Neural cell (in vitro differentiated cells): ENCODE measurements around the gene CDH4.

Source experiments
- CTCF ChIP-seq: fragments of 450-650 bp; IDR thresholded peaks from 2 replicates; pipeline ENCODE4 v1.5.1; 2014; ENCODE audit warnings: antibody characterized with exemption, mild to moderate bottlenecking, moderate library complexity; ENCODE audit not compliant: poor library complexity, severe bottlenecking
- EP300 ChIP-seq: fragments of 450-650 bp; conservative IDR thresholded peaks from 2 replicates; pipeline ENCODE4 v1.6.1; 2014; ENCODE audit warnings: antibody characterized with exemption, mild to moderate bottlenecking, moderate library complexity; ENCODE audit not compliant: poor library complexity, severe bottlenecking
- EZH2 ChIP-seq: fragments of 200-600, 300-800 bp; shearing (Covaris generic), sonication (generic); IDR thresholded peaks from 2 replicates; pipeline ENCODE4 v1.6.1; 2014; ENCODE audit warnings: antibody characterized with exemption, low read length, borderline replicate concordance, mild to moderate bottlenecking; ENCODE audit not compliant: insufficient read depth, poor library complexity, severe bottlenecking
- MXI1 ChIP-seq: fragments of 450-650 bp; conservative IDR thresholded peaks from 2 replicates; pipeline ENCODE4 v1.6.1; 2014; ENCODE audit warnings: antibody characterized with exemption, mild to moderate bottlenecking; ENCODE audit not compliant: poor library complexity, severe bottlenecking
- POLR2AphosphoS5 ChIP-seq: IDR thresholded peaks from 2 replicates; pipeline ENCODE4 v1.6.1; 2012
- RAD21 ChIP-seq: fragments of 450-650 bp; conservative IDR thresholded peaks from 2 replicates; pipeline ENCODE4 v1.6.1; 2014; ENCODE audit warnings: antibody characterized with exemption, mild to moderate bottlenecking, moderate library complexity
- REST ChIP-seq: IDR thresholded peaks from 2 replicates; pipeline ENCODE4 v1.6.1; 2012; ENCODE audit warnings: borderline replicate concordance

- TF ChIP-seq EP300, result no peak
- TF ChIP-seq CTCF, result no peak
- TF ChIP-seq REST, result no peak
- TF ChIP-seq POLR2AphosphoS5, result no peak
- TF ChIP-seq RAD21, result no peak
- no peak for TF ChIP-seq MXI1
- TF ChIP-seq EZH2, result no peak
These were observed 56.4 kb downstream of the CDH4 start for GRCh38 chr20:61308477-61308774.
